Measurements from ENCODE around the gene ATP5PD.
"Not testable (repeated sequence)": the region's sequence is repeated elsewhere in the genome, so short reads cannot be mapped to it uniquely, and the experiment has no call there.

ATP5PD gene

GRCh38 chr17:75034236-75034908, 12.4 kb downstream of the ATP5PD start:
- TF ChIP-seq CTCF (conservative IDR thresholded peaks at IDR 0.05; ENCODE audit: low read depth), result no peak
- ChIA-PET POLR2A (ENCODE audit: low non-redundant PET) (interaction anchor here (0.6 kb wide), 1 partner anchor 26 kb away, joined by 3 read pairs; no protein-coding TSS in a partner anchor), CTCF (interaction anchor here (0.6 to 2.0 kb wide), 5 partner anchors 23 to 201 kb away, joined by 3 to 5 read pairs (median 3); no protein-coding TSS in a partner anchor)
- DNase-seq (ENCODE audit: low spot score), result peak; percentile 60
- peak overlapping the region; percentile 93 for H3K27ac ChIP-seq

GRCh38 chr17:75033346-75034235, 13.2 kb downstream of the ATP5PD start:
- POLR2A ChIA-PET (ENCODE audit: low non-redundant PET), result interaction anchor here (0.6 kb wide), 1 partner anchor 25 kb away, joined by 3 read pairs; no protein-coding TSS in a partner anchor
- H3K27ac ChIP-seq, result peak overlapping the region; percentile 93
- peak; percentile 80 for DNase-seq (ENCODE audit: low spot score)
- TF ChIP-seq CTCF (conservative IDR thresholded peaks at IDR 0.05; ENCODE audit: low read depth), result no peak; the same call in 1 of the 2 replicates
- CTCF ChIA-PET, result interaction anchor here (0.6 to 2.0 kb wide), 3 partner anchors 72 to 200 kb away, joined by 3 to 5 read pairs (median 3); no protein-coding TSS in a partner anchor

GRCh38 chr17:75032720-75033280, 14.0 kb downstream of the ATP5PD start:
- CTCF ChIA-PET, result no interaction called here

GRCh38 chr17:75031972-75032719, 14.6 kb downstream of the ATP5PD start:
- POLR2A ChIA-PET (ENCODE audit: low non-redundant PET), result no interaction called here
- CTCF ChIA-PET, result interaction anchor here (0.6 kb wide), 1 partner anchor 152 kb away, joined by 3 read pairs; no protein-coding TSS in a partner anchor
- peak overlapping the region; percentile 93 for H3K27ac ChIP-seq
- no peak for TF ChIP-seq CTCF (conservative IDR thresholded peaks at IDR 0.05; ENCODE audit: low read depth)
- peak; percentile 71 for DNase-seq (ENCODE audit: low spot score)

More at GRCh38 chr17:75032720-75033280, 14.0 kb downstream of the ATP5PD start:
- H3K27ac ChIP-seq, result peak overlapping the region; percentile 93
- no peak for TF ChIP-seq CTCF (conservative IDR thresholded peaks at IDR 0.05; ENCODE audit: low read depth)
- DNase-seq (ENCODE audit: low spot score), result no peak
- POLR2A ChIA-PET (ENCODE audit: low non-redundant PET), result no interaction called here

- no peak for TF ChIP-seq CTCF (conservative IDR thresholded peaks at IDR 0.05; ENCODE audit: low read depth)
- H3K27ac ChIP-seq, result no peak overlapping the region
- no peak for DNase-seq (ENCODE audit: low spot score)
- CTCF ChIA-PET, result no interaction called here
- POLR2A ChIA-PET (ENCODE audit: low non-redundant PET), result no interaction called here
Measured at GRCh38 chr17:75030161-75030560, 16.6 kb downstream of the ATP5PD start.

GRCh38 chr17:75026650-75027049, 20.1 kb downstream of the ATP5PD start:
- DNase-seq (ENCODE audit: low spot score); H3K27ac ChIP-seq; CTCF ChIA-PET: not testable (repeated sequence)
- POLR2A ChIA-PET (ENCODE audit: low non-redundant PET), result interaction anchor here (0.6 kb wide), 1 partner anchor 199 kb away, joined by 6 read pairs; no protein-coding TSS in a partner anchor

- not testable (repeated sequence) for DNase-seq (ENCODE audit: low spot score)
Measured at GRCh38 chr17:75025398-75025734, 21.4 kb downstream of the ATP5PD start.

More at GRCh38 chr17:75025398-75025734, 21.4 kb downstream of the ATP5PD start:
- POLR2A ChIA-PET (ENCODE audit: low non-redundant PET); H3K27ac ChIP-seq: not testable (repeated sequence)
- CTCF ChIA-PET, result interaction anchor here (0.9 kb wide), 1 partner anchor 163 kb away, joined by 4 read pairs; no protein-coding TSS in a partner anchor
